ENCODE measurements around the gene CFAP20DC. TPM values are rescaled to one million over a fixed set of nuclear protein-coding genes. Genes with fewer than 3 reads are reported as not detected.

CFAP20DC gene
- total and polyA plus RNA-seq, 11 donors = 0.07 to 0.27 (median 0.11) TPM; not detected in 5

GRCh38 chr3:58948018-58948417 lies 101.8 kb downstream of the CFAP20DC start:
- Histone ChIP-seq H3K4me1 (no peaks in the 10 kb centered on the region), H3K4me3 (no peak overlapping the region), H3K9me3 (peaks cover 0 to 6% (median 0%) of the 10 kb centered on the region in 12 donors), H3K27ac (no peak overlapping the region), H3K36me3 (no peaks in the 10 kb centered on the region), H3K27me3 (no peaks in the 10 kb centered on the region)
- DNase-seq (no peak), ATAC-seq (no peak)
- TF ChIP-seq POLR2A (IDR thresholded peaks at IDR 0.05) (no peak), CTCF (IDR thresholded peaks at IDR 0.05) (no peak)
- intact Hi-C loops (cut with DNase I) = no loop called here
- WGBS, 4 donors = 70 to 75% (median 73%) methylated on average over 1 of the region's 1 CpG

- no peaks in the 10 kb centered on the region for H3K27me3 ChIP-seq
- intact Hi-C loops (cut with DNase I) = no loop called here
- H3K4me1 ChIP-seq = no peaks in the 10 kb centered on the region
- no peak overlapping the region for H3K4me3 ChIP-seq
- DNase-seq (no peak), ATAC-seq (no peak)
- H3K9me3 ChIP-seq = peaks cover 0 to 3% (median 0%) of the 10 kb centered on the region in 12 donors
- no peaks in the 10 kb centered on the region for H3K36me3 ChIP-seq
- no peak overlapping the region for H3K27ac ChIP-seq
- WGBS, 4 donors = 87 to 94% (median 93%) methylated on average over 2 of the region's 2 CpGs
- TF ChIP-seq CTCF (IDR thresholded peaks at IDR 0.05) (no peak), POLR2A (IDR thresholded peaks at IDR 0.05) (no peak)
Observed at GRCh38 chr3:58946875-58947274, 103.0 kb downstream of the CFAP20DC start.

- Histone ChIP-seq H3K36me3 (no peaks in the 10 kb centered on the region), H3K4me3 (no peak overlapping the region)
Observed at GRCh38 chr3:58938057-58938456, 111.8 kb downstream of the CFAP20DC start.

GRCh38 chr3:58924578-58924977 lies 125.2 kb downstream of the CFAP20DC start:
- Histone ChIP-seq H3K4me1 (no peaks in the 10 kb centered on the region), H3K4me3 (no peak overlapping the region), H3K9me3 (peaks cover 0 to 25% (median 5%) of the 10 kb centered on the region in 12 donors), H3K27ac (no peak overlapping the region), H3K27me3 (no peaks in the 10 kb centered on the region), H3K36me3 (no peaks in the 10 kb centered on the region)
- intact Hi-C loops (cut with DNase I) = no loop called here
- ATAC-seq = no peak
- 61 to 86% (median 76%) methylated on average over 1 of the region's 1 CpG for WGBS, 4 donors
- no peak for TF ChIP-seq POLR2A (IDR thresholded peaks at IDR 0.05)
- TF ChIP-seq CTCF (IDR thresholded peaks at IDR 0.05) = no peak
- no peak for DNase-seq

More at GRCh38 chr3:58938057-58938456, 111.8 kb downstream of the CFAP20DC start:
- TF ChIP-seq CTCF (IDR thresholded peaks at IDR 0.05) (no peak), POLR2A (IDR thresholded peaks at IDR 0.05) (no peak)
- Histone ChIP-seq H3K27ac (no peak overlapping the region), H3K9me3 (peaks cover 0 to 5% (median 0%) of the 10 kb centered on the region in 12 donors), H3K27me3 (no peaks in the 10 kb centered on the region), H3K4me1 (no peaks in the 10 kb centered on the region)
- intact Hi-C loops (cut with DNase I) = no loop called here
- WGBS, 4 donors = 83 to 86% (median 85%) methylated on average over 2 of the region's 2 CpGs
- DNase-seq (no peak), ATAC-seq (no peak)
